HEK293 (cell line): ENCODE measurements around the gene UNCX.

Experiments used
- CTCF ChIA-PET: fragments of 350-600 bp; formaldehyde crosslinking; extraction: SDS; loops from one replicate; lab custom pipeline; 2021; ENCODE audit warnings: antibody characterized with exemption; lab: Yijun Ruan, JAX
- POLR2A ChIA-PET: fragments of 300-600 bp; formaldehyde crosslinking; extraction: SDS; loops from one replicate; lab custom pipeline; 2020; ENCODE audit warnings: antibody characterized with exemption, inconsistent platforms; lab: Yijun Ruan, JAX
- H3K27ac ChIP-seq: fragments of 200-500 bp; sonication (Bioruptor generic); 2 replicates; pipeline ENCODE4 v1.5.1; 2014; ENCODE audit warnings: low read depth, low read length, control low read depth, inconsistent platforms; ENCODE audit errors: extremely low read depth
- H3K36me3 ChIP-seq, 2 experiments: fragments of 200-500 bp in 1 of 2; sonication (Bioruptor generic) in 1 of 2; 1 replicate in 1 of 2; 2 replicates in 1 of 2; pipeline ENCODE4 v1.5.1; 2014 to 2017; ENCODE audit warnings: inconsistent platforms in 2 of 2, low read length in 2 of 2; ENCODE audit not compliant: control insufficient read depth in 2 of 2, insufficient read depth in 1 of 2
- H3K4me1 ChIP-seq: fragments of 200-500 bp; sonication (Bioruptor generic); 2 replicates; pipeline ENCODE4 v1.5.1; 2014; ENCODE audit warnings: mild to moderate bottlenecking, low read length, inconsistent platforms; ENCODE audit not compliant: control insufficient read depth, insufficient read depth
- H3K4me3 ChIP-seq: 2 replicates; pipeline ENCODE4 v1.5.1; 2011; ENCODE audit warnings: low read depth, mild to moderate bottlenecking, control low read depth, low read length, moderate library complexity
- H3K9me3 ChIP-seq: fragments of 200-500 bp; sonication (Bioruptor generic); 2 replicates; pipeline ENCODE4 v1.5.1; 2014; ENCODE audit warnings: low read depth, low read length, inconsistent platforms; ENCODE audit not compliant: control insufficient read depth, insufficient read depth
- ATF2 ChIP-seq: fragments of 450-650 bp; formaldehyde crosslinking; IDR thresholded peaks from 2 replicates; pipeline ENCODE4 v1.5.1; 2016; ENCODE audit warnings: missing biosample characterization, missing genetic modification characterization, low read depth
- BCL11B ChIP-seq: fragments of 450-650 bp; formaldehyde crosslinking; IDR thresholded peaks from 2 replicates; pipeline ENCODE4 v1.5.1; 2016; ENCODE audit warnings: low read depth, missing biosample characterization, missing genetic modification characterization
- GFI1B ChIP-seq: fragments of 450-650 bp; formaldehyde crosslinking; IDR thresholded peaks from 2 replicates; pipeline ENCODE4 v1.5.1; 2016; ENCODE audit warnings: missing biosample characterization, missing genetic modification characterization
- GLI2 ChIP-seq: fragments of 450-650 bp; formaldehyde crosslinking; IDR thresholded peaks from 2 replicates; pipeline ENCODE4; 2017; ENCODE audit warnings: missing biosample characterization, missing genetic modification characterization, low read depth, borderline replicate concordance
- GLIS2 ChIP-seq: fragments of 450-650 bp; formaldehyde crosslinking; IDR thresholded peaks from 2 replicates; pipeline ENCODE4 v1.5.1; 2016; ENCODE audit warnings: missing biosample characterization, missing genetic modification characterization
- OVOL3 ChIP-seq: fragments of 450-650 bp; formaldehyde crosslinking; IDR thresholded peaks from 2 replicates; pipeline ENCODE4 v1.5.1; 2016; ENCODE audit warnings: missing biosample characterization, missing genetic modification characterization
- PRDM4 ChIP-seq: fragments of 450-650 bp; formaldehyde crosslinking; IDR thresholded peaks from 2 replicates; pipeline ENCODE4 v1.5.1; 2017; ENCODE audit warnings: missing biosample characterization, missing genetic modification characterization
- SP7 ChIP-seq: fragments of 450-650 bp; formaldehyde crosslinking; IDR thresholded peaks from 2 replicates; pipeline ENCODE4 v1.5.1; 2016; ENCODE audit warnings: missing biosample characterization, missing genetic modification characterization
- YY1 ChIP-seq: fragments of 450-650 bp; formaldehyde crosslinking; IDR thresholded peaks from 2 replicates; pipeline ENCODE4 v1.5.1; 2018; ENCODE audit warnings: missing biosample characterization, missing genetic modification characterization
- ZBTB20 ChIP-seq: fragments of 450-650 bp; formaldehyde crosslinking; IDR thresholded peaks from 2 replicates; pipeline ENCODE4 v1.5.1; 2016; ENCODE audit warnings: missing biosample characterization, missing genetic modification characterization
- ZNF174 ChIP-seq: fragments of 450-650 bp; formaldehyde crosslinking; IDR thresholded peaks from 2 replicates; pipeline ENCODE4 v1.5.0; 2017; ENCODE audit warnings: missing biosample characterization, mild to moderate bottlenecking, missing genetic modification characterization
- ZNF280C ChIP-seq: fragments of 450-650 bp; formaldehyde crosslinking; IDR thresholded peaks from 2 replicates; pipeline ENCODE4 v1.5.1; 2016; ENCODE audit warnings: missing biosample characterization, missing genetic modification characterization
- ZNF292 ChIP-seq: fragments of 450-650 bp; formaldehyde crosslinking; IDR thresholded peaks from 2 replicates; pipeline ENCODE4 v1.5.1; 2016; ENCODE audit warnings: low read depth, missing biosample characterization, missing genetic modification characterization, borderline replicate concordance
- ZNF354C ChIP-seq: fragments of 450-650 bp; formaldehyde crosslinking; IDR thresholded peaks from 2 replicates; pipeline ENCODE4 v1.5.1; 2016; ENCODE audit warnings: missing biosample characterization, missing genetic modification characterization, low read depth, borderline replicate concordance
- ZNF433 ChIP-seq: fragments of 450-650 bp; formaldehyde crosslinking; IDR thresholded peaks from 2 replicates; pipeline ENCODE4 v1.5.1; 2016; ENCODE audit warnings: missing biosample characterization, missing genetic modification characterization, low read depth
- ZNF529 ChIP-seq: fragments of 450-650 bp; formaldehyde crosslinking; IDR thresholded peaks from 2 replicates; pipeline ENCODE4 v1.5.1; 2017; ENCODE audit warnings: missing genetic modification characterization, missing biosample characterization; ENCODE audit not compliant: insufficient replicate concordance
- ZNF548 ChIP-seq: fragments of 450-650 bp; formaldehyde crosslinking; IDR thresholded peaks from 2 replicates; pipeline ENCODE4 v1.5.1; 2016; ENCODE audit warnings: missing biosample characterization, missing genetic modification characterization
- ZNF555 ChIP-seq: fragments of 450-650 bp; formaldehyde crosslinking; conservative IDR thresholded peaks from 2 replicates; pipeline ENCODE4 v1.5.1; 2017; ENCODE audit warnings: missing biosample characterization, mild to moderate bottlenecking, missing genetic modification characterization, inconsistent platforms
- ZNF558 ChIP-seq: fragments of 450-650 bp; formaldehyde crosslinking; IDR thresholded peaks from 2 replicates; pipeline ENCODE4 v1.5.1; 2016; ENCODE audit warnings: missing biosample characterization, missing genetic modification characterization
- ZNF610 ChIP-seq: fragments of 450-650 bp; formaldehyde crosslinking; IDR thresholded peaks from 2 replicates; pipeline ENCODE4 v1.5.1; 2016; ENCODE audit warnings: missing biosample characterization, missing genetic modification characterization, borderline replicate concordance
- ZNF747 ChIP-seq: fragments of 450-650 bp; formaldehyde crosslinking; IDR thresholded peaks from 2 replicates; pipeline ENCODE4 v1.5.1; 2016; ENCODE audit warnings: missing biosample characterization, missing genetic modification characterization
- ZNF76 ChIP-seq: fragments of 450-650 bp; formaldehyde crosslinking; IDR thresholded peaks from 2 replicates; pipeline ENCODE4; 2016; ENCODE audit warnings: low read depth, missing biosample characterization, missing genetic modification characterization, borderline replicate concordance

The UNCX gene

GRCh38 chr7:1239803-1240516 is 7.3 kb downstream of the UNCX start:
- CTCF ChIA-PET, result interaction anchor here (0.7 kb wide), 1 partner anchor 103 kb away, joined by 4 read pairs; no protein-coding TSS in a partner anchor

GRCh38 chr7:1240517-1241257 is 8.0 kb downstream of the UNCX start:
- Histone ChIP-seq H3K27ac (no peak overlapping the region), H3K9me3 (no peaks in the 10 kb centered on the region), H3K4me3 (no peak overlapping the region), H3K36me3 (no peaks in the 10 kb centered on the region), H3K4me1 (no peaks in the 10 kb centered on the region)
- TF ChIP-seq ATF2 (tag by site-specific recombination), result no peak
- TF ChIP-seq ZNF548 (tag by site-specific recombination), result no peak
- TF ChIP-seq SP7 (tag by site-specific recombination), result no peak
- TF ChIP-seq YY1, result no peak
- TF ChIP-seq ZNF610 (tag by site-specific recombination), result no peak
- TF ChIP-seq ZNF76 (tag by site-specific recombination), result no peak
- TF ChIP-seq ZNF555 (tag by site-specific recombination), result no peak
- TF ChIP-seq ZNF433 (tag by site-specific recombination), result no peak
- TF ChIP-seq ZNF174 (tag by site-specific recombination), result no peak
- TF ChIP-seq ZNF292 (tag by site-specific recombination), result no peak
- no peak for TF ChIP-seq GLIS2 (tag by site-specific recombination)
- TF ChIP-seq GFI1B, result no peak
- TF ChIP-seq OVOL3 (tag by site-specific recombination), result no peak
- POLR2A ChIA-PET, result no interaction called here
- CTCF ChIA-PET, result interaction anchor here (0.7 kb wide), 1 partner anchor 103 kb away, joined by 4 read pairs; no protein-coding TSS in a partner anchor

More at GRCh38 chr7:1239803-1240516, 7.3 kb downstream of the UNCX start:
- no peak overlapping the region for H3K27ac ChIP-seq
- H3K4me1 ChIP-seq, result no peaks in the 10 kb centered on the region
- POLR2A ChIA-PET, result interaction anchor here (1.3 kb wide), 1 partner anchor 11 kb away, joined by 4 read pairs; no protein-coding TSS in a partner anchor
- no peaks in the 10 kb centered on the region for H3K9me3 ChIP-seq
- H3K4me3 ChIP-seq, result no peak overlapping the region
- TF ChIP-seq GLI2 (tag by site-specific recombination) (no peak), ZNF529 (no peak), PRDM4 (tag by site-specific recombination) (no peak), BCL11B (tag by site-specific recombination) (no peak), ZBTB20 (tag by site-specific recombination) (no peak), ZNF354C (tag by site-specific recombination) (no peak), ZNF558 (tag by site-specific recombination) (no peak), ZNF747 (tag by site-specific recombination) (no peak), ZNF280C (tag by site-specific recombination) (no peak)
- TF ChIP-seq, all 188 proteins: peak for 0
- H3K36me3 ChIP-seq, result no peaks in the 10 kb centered on the region
